Tibial nerve (tissue), 4 donors: ENCODE results near the gene TCF4. TPM values are rescaled to one million over a fixed set of nuclear protein-coding genes. Genes with fewer than 3 reads are reported as not detected.
A peak's percentile ranks its signal among the peaks of the same experiment; 100 is the strongest.

ENCODE experiments used
- DNase-seq, 2 donors: peaks; one replicate each; pipeline ENCODE4 v3.0.0-alpha.2; 2019; ENCODE audit warnings: low spot score in 2 of 2
- H3K27ac ChIP-seq, 4 donors: fragments of 200-600 bp; sonication (generic) in 3 of 4; one replicate each; pipeline ENCODE4 v1.5.1; 2017 to 2019; ENCODE audit warnings: mild to moderate bottlenecking in 1 of 4
- H3K27me3 ChIP-seq, 2 donors: fragments of 200-600 bp; sonication (generic) in 1 of 2; one replicate each; pipeline versions ENCODE4 v1.5.1 to v1.6.0; 2017 to 2019
- H3K36me3 ChIP-seq, 3 donors: fragments of 200-600 bp; sonication (generic); one replicate each; pipeline ENCODE4 v1.5.1; 2018 to 2019
- H3K4me1 ChIP-seq, 4 donors: fragments of 200-600 bp; sonication (generic) in 3 of 4; one replicate each; pipeline ENCODE4 v1.5.1; 2017 to 2019
- H3K4me3 ChIP-seq, 4 donors: fragments of 200-600 bp; sonication (generic) in 3 of 4; one replicate each; pipeline ENCODE4 v1.5.1; 2017 to 2019; ENCODE audit warnings: mild to moderate bottlenecking in 1 of 4, moderate library complexity in 1 of 4
- H3K9me3 ChIP-seq, 4 donors: fragments of 200-600 bp; sonication (generic) in 3 of 4; one replicate each; pipeline ENCODE4 v1.5.1; 2017 to 2019
- EP300 ChIP-seq, 2 donors: sonication (generic); formaldehyde crosslinking; IDR thresholded peaks; one replicate each; pipeline ENCODE4 v1.6.1; 2017; ENCODE audit warnings: antibody characterized with exemption in 2 of 2, mild to moderate bottlenecking in 1 of 2
- POLR2A ChIP-seq, 2 donors: fragments of 450-650 bp; IDR thresholded peaks; one replicate each; pipeline ENCODE4 v1.6.1; 2017; ENCODE audit warnings: antibody characterized with exemption in 2 of 2, mild to moderate bottlenecking in 2 of 2, moderate library complexity in 2 of 2
- WGBS, 2 donors: methylation state at CpG; one replicate each; pipeline ENCODE4 v1.1.5; 2018; 5-methylcytosine and 5-hydroxymethylcytosine counted together
- total RNA-seq, 4 donors: library from RNA; depleted of rRNA; stranded (reverse); fragments of >200 nt; gene quantifications; one replicate each; pipeline ENCODE4 v1.1.0, GENCODE V29; 2016
- TF ChIP-seq, protein P1 (sequence below), 5 experiments: fragments of 200-600 bp in 3 of 5; fragments of 450-650 bp in 2 of 5; sonication (generic) in 3 of 5; IDR thresholded peaks; one replicate each; pipeline ENCODE4 v1.5.1; 2016 to 2019; ENCODE audit warnings: antibody characterized with exemption in 5 of 5, mild to moderate bottlenecking in 3 of 5, moderate library complexity in 2 of 5

Gene TCF4
- total RNA-seq, 4 donors from 2014 or later, result 100 to 157 (median 114) TPM

DNA sequence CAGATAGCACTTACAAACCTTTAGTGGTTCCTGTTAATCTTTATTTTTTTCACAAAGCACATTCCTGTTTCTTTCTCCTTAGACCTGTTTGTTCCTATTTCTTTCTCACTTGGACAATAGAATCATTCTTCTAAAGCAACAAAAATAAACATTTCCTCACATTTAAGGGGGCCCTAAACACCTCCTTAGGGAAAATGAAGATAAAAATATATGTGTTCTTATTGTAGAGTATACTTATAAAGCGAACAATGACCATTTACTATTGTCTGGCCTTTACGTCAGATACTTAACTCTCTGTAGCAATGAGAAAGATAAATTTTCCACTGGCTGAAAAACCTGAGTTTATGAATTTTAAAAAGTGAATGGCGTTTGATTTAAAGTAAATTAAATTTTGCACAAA lies 234.6 kb downstream of the TCF4 start:
- 59 to 62% methylated on average over 3 of the region's 3 CpGs for WGBS, 2 donors
- TF ChIP-seq, protein P1, sequence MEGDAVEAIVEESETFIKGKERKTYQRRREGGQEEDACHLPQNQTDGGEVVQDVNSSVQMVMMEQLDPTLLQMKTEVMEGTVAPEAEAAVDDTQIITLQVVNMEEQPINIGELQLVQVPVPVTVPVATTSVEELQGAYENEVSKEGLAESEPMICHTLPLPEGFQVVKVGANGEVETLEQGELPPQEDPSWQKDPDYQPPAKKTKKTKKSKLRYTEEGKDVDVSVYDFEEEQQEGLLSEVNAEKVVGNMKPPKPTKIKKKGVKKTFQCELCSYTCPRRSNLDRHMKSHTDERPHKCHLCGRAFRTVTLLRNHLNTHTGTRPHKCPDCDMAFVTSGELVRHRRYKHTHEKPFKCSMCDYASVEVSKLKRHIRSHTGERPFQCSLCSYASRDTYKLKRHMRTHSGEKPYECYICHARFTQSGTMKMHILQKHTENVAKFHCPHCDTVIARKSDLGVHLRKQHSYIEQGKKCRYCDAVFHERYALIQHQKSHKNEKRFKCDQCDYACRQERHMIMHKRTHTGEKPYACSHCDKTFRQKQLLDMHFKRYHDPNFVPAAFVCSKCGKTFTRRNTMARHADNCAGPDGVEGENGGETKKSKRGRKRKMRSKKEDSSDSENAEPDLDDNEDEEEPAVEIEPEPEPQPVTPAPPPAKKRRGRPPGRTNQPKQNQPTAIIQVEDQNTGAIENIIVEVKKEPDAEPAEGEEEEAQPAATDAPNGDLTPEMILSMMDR (IDR thresholded peaks at IDR 0.05), result no peak
- TF ChIP-seq EP300 (IDR thresholded peaks at IDR 0.05), result no peak
- TF ChIP-seq POLR2A (IDR thresholded peaks at IDR 0.05), result no peak

DNA sequence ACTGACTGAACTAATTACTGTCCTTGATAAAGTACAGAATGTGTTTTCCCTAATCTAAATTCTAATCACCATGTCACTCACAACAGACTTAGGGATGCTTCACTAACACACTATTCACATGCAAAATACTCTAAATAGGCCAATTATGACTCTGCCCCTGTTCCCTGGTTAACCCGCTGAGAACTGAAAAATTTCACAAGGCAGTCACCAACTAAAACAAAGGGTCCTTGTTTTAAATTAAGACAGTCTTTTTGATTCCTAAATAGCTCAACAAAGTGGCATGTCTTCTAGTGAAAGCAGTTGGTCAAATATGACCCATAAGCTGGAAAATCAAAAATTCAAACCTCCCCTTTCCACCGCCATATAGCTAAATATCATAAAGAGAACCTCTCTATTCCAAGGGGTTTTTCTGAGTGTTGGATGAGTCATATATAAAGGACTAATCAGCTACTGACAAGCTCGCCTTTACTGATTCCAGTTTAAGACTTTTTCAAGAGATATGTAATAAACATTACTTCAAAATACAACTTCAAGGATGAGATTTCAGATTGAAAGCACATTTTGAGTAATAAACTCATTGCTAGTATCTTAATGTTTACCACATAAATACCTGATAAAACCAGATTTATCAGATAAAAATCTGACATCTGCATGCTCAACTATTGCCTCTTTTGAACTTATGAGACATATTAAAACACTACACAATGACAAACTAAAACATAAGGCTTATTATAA lies 235.8 kb downstream of the TCF4 start:
- TF ChIP-seq EP300 (IDR thresholded peaks at IDR 0.05) (no peak), POLR2A (IDR thresholded peaks at IDR 0.05) (no peak)
- TF ChIP-seq, protein P1 (IDR thresholded peaks at IDR 0.05), result no peak
- H3K9me3 ChIP-seq, result no peaks in the 10 kb centered on the region
- peaks cover 0 to 53% (median 8%) of the 10 kb centered on the region in 4 donors for H3K4me1 ChIP-seq
- no peak overlapping the region for H3K4me3 ChIP-seq
- 59 to 60% methylated on average over 3 of the region's 3 CpGs for WGBS, 2 donors
- H3K36me3 ChIP-seq, result no peaks in the 10 kb centered on the region
- DNase-seq, result no peak
- peak overlapping the region in 2 of 4 donors; percentile 31 to 54 for H3K27ac ChIP-seq
- no peaks in the 10 kb centered on the region for H3K27me3 ChIP-seq

More for the DNA sequence above, 234.6 kb downstream of the TCF4 start:
- no peak for DNase-seq
- Histone ChIP-seq H3K4me3 (no peak overlapping the region), H3K27me3 (no peaks in the 10 kb centered on the region), H3K36me3 (no peaks in the 10 kb centered on the region), H3K27ac (peak overlapping the region in 1 of 4 donors; percentile 31), H3K9me3 (no peaks in the 10 kb centered on the region), H3K4me1 (peaks cover 0 to 53% (median 8%) of the 10 kb centered on the region in 4 donors)

DNA sequence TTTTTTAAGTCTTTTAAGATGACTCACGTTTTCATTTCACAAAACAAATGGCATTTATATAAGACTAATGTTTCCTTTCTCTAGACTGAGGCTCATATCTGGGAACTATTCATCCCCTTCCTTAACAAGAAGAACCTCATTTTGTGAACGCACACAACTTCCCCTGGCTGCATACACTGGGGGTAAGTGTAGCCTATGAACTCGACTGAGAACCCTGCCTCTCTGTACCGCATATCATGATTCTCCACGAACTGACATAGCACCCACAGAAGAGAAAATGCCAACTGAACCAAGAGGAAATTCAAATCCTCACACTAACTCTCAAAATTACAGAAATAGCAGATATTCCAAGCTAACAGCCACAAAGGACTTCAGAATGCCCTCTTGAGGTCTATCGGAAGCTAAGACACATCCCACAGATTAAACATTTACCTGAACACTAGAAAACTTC lies 236.7 kb downstream of the TCF4 start:
- Histone ChIP-seq H3K36me3 (no peaks in the 10 kb centered on the region), H3K27ac (peak overlapping the region in 2 of 4 donors; percentile 4 to 8)

DNA sequence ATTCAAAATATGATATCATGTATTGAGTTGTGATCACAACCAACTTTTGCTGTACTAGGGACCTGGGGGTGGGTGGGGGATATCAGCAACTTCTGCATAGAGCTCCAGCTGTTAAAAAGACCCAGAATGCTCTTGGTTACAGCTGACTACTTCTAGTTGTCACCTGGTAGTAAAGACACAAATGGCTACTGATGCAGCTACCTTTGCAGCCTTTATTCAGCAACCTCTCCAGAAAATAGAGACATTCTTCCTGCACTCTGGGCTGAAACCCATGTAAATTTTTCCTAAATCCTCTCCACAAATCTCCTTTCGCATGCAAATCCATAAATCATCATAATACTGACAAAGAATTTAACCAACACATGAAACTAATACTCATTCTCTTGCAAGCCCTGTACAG lies 238.3 kb downstream of the TCF4 start:
- Histone ChIP-seq H3K4me3 (no peak overlapping the region), H3K9me3 (no peaks in the 10 kb centered on the region), H3K4me1 (peaks cover 0 to 40% (median 4%) of the 10 kb centered on the region in 4 donors), H3K27ac (no peak overlapping the region), H3K27me3 (no peaks in the 10 kb centered on the region), H3K36me3 (no peaks in the 10 kb centered on the region)
- DNase-seq, result no peak
- TF ChIP-seq EP300 (IDR thresholded peaks at IDR 0.05) (no peak), POLR2A (IDR thresholded peaks at IDR 0.05) (no peak)
- TF ChIP-seq, protein P1 (IDR thresholded peaks at IDR 0.05), result no peak
- 81 to 100% methylated on average over 1 of the region's 1 CpG for WGBS, 2 donors

More for the DNA sequence above, 236.7 kb downstream of the TCF4 start:
- no peak overlapping the region for H3K4me3 ChIP-seq
- TF ChIP-seq POLR2A (IDR thresholded peaks at IDR 0.05) (no peak), EP300 (IDR thresholded peaks at IDR 0.05) (no peak)
- TF ChIP-seq, protein P1 (IDR thresholded peaks at IDR 0.05), result no peak
- no peak for DNase-seq
- WGBS, 2 donors, result 43 to 57% methylated on average over 6 of the region's 6 CpGs
- no peaks in the 10 kb centered on the region for H3K27me3 ChIP-seq
- no peaks in the 10 kb centered on the region for H3K9me3 ChIP-seq
- peaks cover 0 to 53% (median 8%) of the 10 kb centered on the region in 4 donors for H3K4me1 ChIP-seq

DNA sequence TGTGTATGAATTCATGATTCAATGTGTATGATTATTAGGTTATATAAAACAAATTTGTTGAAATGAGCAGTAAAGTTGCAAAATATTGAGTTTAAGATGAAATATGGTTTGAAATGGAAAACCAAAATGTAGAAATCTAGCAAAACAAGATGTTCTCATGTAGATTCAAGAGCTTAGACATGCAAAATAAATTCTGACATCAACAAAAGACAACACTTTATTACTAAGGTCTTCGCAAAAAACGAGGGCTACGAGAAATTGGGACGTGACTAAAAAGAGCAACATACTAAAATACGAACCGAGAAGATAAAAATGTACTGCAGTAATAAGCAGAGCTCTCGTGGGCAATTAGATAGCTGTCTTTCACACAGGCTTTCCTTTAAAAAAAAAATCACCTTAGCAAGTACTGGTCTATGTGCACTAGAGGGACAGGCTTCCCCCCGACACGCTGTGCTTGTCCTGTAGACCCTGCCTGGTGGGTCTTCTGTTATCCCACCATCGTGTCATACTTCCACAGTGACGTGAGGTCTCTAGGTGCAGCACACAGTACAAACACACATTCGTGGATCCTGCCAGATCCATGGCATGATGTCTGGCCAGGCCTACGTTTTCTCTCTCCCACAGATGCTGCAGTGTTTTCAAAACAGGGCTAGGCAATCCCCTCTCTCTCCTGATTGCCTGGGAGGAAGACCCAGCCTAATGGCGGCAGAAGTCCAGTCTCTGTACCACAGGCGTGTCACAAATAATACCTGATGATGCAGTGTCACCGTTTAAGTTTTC lies 240.8 kb downstream of the TCF4 start:
- TF ChIP-seq, protein P1 (IDR thresholded peaks at IDR 0.05), result no peak
- TF ChIP-seq EP300 (IDR thresholded peaks at IDR 0.05) (no peak), POLR2A (IDR thresholded peaks at IDR 0.05) (no peak)
- WGBS, 2 donors, result 88 to 92% methylated on average over 16 of the region's 16 CpGs
- no peak overlapping the region for H3K27ac ChIP-seq

More for the DNA sequence above, 240.8 kb downstream of the TCF4 start:
- H3K4me1 ChIP-seq, result peaks cover 0 to 17% (median 0%) of the 10 kb centered on the region in 4 donors
- H3K4me3 ChIP-seq, result no peak overlapping the region
- H3K27me3 ChIP-seq, result no peaks in the 10 kb centered on the region
- no peak for DNase-seq
- no peaks in the 10 kb centered on the region for H3K9me3 ChIP-seq
- no peaks in the 10 kb centered on the region for H3K36me3 ChIP-seq
